ENCODE results near the gene BABAM1. TPM values are rescaled to one million over a fixed set of nuclear protein-coding genes. Genes with fewer than 3 reads are reported as not detected.

The BABAM1 gene
- total RNA-seq, 1 experiment from 2014 or later: 146 TPM

- H3K36me3 Mint-ChIP-seq: peaks cover 8% of the 10 kb centered on the region; the same call in 1 of the 2 replicates
- POLR2A ChIA-PET: no interaction called here
- ATAC-seq: no peak
These were observed 19.5 kb downstream of the BABAM1 start for GRCh38 chr19:17286752-17287151.

More at GRCh38 chr19:17286752-17287151, 19.5 kb downstream of the BABAM1 start:
- Mint-ChIP-seq H3K9me3 (no peaks in the 10 kb centered on the region), H3K4me3 (no peak overlapping the region), H3K4me1 (peaks cover 3% of the 10 kb centered on the region; the same call in 1 of the 2 replicates), H3K27ac (no peak overlapping the region), H3K27me3 (ENCODE audit: low read depth) (peaks cover 3% of the 10 kb centered on the region)
- no peak for TF ChIP-seq MLX (CRISPR knock-in tag; IDR thresholded peaks at IDR 0.05)
- TF ChIP-seq ATF3 (CRISPR knock-in tag; conservative IDR thresholded peaks at IDR 0.05): no peak
- TF ChIP-seq EMX1 (CRISPR knock-in tag; IDR thresholded peaks at IDR 0.05): no peak
- no peak for TF ChIP-seq IRF2 (CRISPR knock-in tag; IDR thresholded peaks at IDR 0.05; ENCODE audit: borderline replicate concordance, low read depth)
- TF ChIP-seq ZNF121 (CRISPR knock-in tag; IDR thresholded peaks at IDR 0.05): no peak
- no peak for TF ChIP-seq HMGXB4 (CRISPR knock-in tag; IDR thresholded peaks at IDR 0.05)
- TF ChIP-seq ZMAT4 (CRISPR knock-in tag; IDR thresholded peaks at IDR 0.05): no peak
- TF ChIP-seq ATF2 (CRISPR knock-in tag; IDR thresholded peaks at IDR 0.05; ENCODE audit: borderline replicate concordance, low read depth): no peak
- no peak for TF ChIP-seq FOXJ3 (CRISPR knock-in tag; IDR thresholded peaks at IDR 0.05; ENCODE audit: borderline replicate concordance)
- TF ChIP-seq ZNF281 (CRISPR knock-in tag; IDR thresholded peaks at IDR 0.05): no peak
- no peak for TF ChIP-seq AR (CRISPR knock-in tag; IDR thresholded peaks at IDR 0.05)
- no peak for TF ChIP-seq PRRX2 (CRISPR knock-in tag; IDR thresholded peaks at IDR 0.05)
- no peak for TF ChIP-seq ESRRA (CRISPR knock-in tag; IDR thresholded peaks at IDR 0.05; ENCODE audit: borderline replicate concordance)
- no peak for TF ChIP-seq ZNF263 (CRISPR knock-in tag; IDR thresholded peaks at IDR 0.05; ENCODE audit: low read depth)
- TF ChIP-seq ZNF416 (CRISPR knock-in tag; IDR thresholded peaks at IDR 0.05): no peak
- CTCF ChIA-PET: interaction anchor here (0.6 kb wide), 1 partner anchor 45 kb away, joined by 4 read pairs; no protein-coding TSS in a partner anchor
- no peak for DNase-seq (ENCODE audit: low spot score)

Data from WTC11 (cell line).